Neural crest cell (in vitro differentiated cells): ENCODE results near the gene TBC1D14. TPM values are rescaled to one million over a fixed set of nuclear protein-coding genes. Genes with fewer than 3 reads are reported as not detected.
A peak's percentile ranks its signal among the peaks of the same experiment; 100 is the strongest.

ENCODE experiments used
- DNase-seq: peaks from one replicate; pipeline ENCODE4 v3.0.0; 2021; ENCODE audit warnings: low read depth, mixed read lengths, low spot score
- H3K27ac Mint-ChIP-seq: one replicate; pipeline ENCODE4 v1.8.0; 2021; ENCODE audit warnings: mild to moderate bottlenecking, mixed read lengths; ENCODE audit not compliant: unreplicated experiment
- H3K27me3 Mint-ChIP-seq: 2 replicates; pipeline ENCODE4 v1.8.0; 2021; ENCODE audit warnings: low read depth, mild to moderate bottlenecking, mixed read lengths
- H3K36me3 Mint-ChIP-seq: 2 replicates; pipeline ENCODE4 v1.8.0; 2021; ENCODE audit warnings: low read depth, mild to moderate bottlenecking, mixed read lengths
- H3K4me1 Mint-ChIP-seq: 2 replicates; pipeline ENCODE4 v1.8.0; 2021; ENCODE audit warnings: mixed read lengths
- H3K4me3 Mint-ChIP-seq: one replicate; pipeline ENCODE4 v1.8.0; 2021; ENCODE audit warnings: mild to moderate bottlenecking, mixed read lengths
- H3K9me3 Mint-ChIP-seq: 2 replicates; pipeline ENCODE4 v1.8.0; 2021; ENCODE audit warnings: mixed read lengths
- total RNA-seq: library from RNA; stranded (reverse); gene quantifications from 2 replicates; pipeline ENCODE4 v1.2.1, GENCODE V29; 2021
- TF ChIP-seq, protein P1 (sequence below): fragments of 200-600 bp; sonication (generic); conservative IDR thresholded peaks from 2 replicates; pipeline ENCODE4 v1.5.0; 2021; ENCODE audit warnings: antibody characterized with exemption, mild to moderate bottlenecking

Gene TBC1D14
- total RNA-seq, 1 donor from 2014 or later, result 56.3 TPM

DNA sequence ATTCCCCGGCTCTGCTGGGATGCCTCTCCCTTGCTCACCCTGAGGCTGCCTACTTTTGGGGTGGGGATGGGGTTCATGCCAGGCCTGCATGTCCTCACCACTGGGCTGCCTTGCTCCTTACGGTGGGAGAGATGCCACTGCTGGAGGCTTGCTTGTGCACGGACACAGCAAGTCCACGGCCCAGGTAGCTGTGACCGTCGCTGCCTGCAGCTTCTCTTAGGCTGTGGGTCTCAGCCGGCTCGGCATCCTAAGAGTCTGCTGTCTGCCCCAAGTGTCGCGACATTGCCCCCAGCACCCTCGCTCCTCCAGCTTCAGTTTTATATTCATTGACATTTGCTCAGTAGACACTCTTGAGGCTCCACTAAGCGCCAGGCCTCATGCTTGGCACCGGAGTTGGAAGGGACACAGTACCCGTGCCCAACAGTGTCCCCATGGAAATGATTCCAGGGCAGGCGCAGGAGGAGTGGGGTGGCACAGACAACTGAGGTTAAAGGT lies 58.3 kb downstream of the TBC1D14 start:
- H3K4me1 Mint-ChIP-seq, result peaks cover 25% of the 10 kb centered on the region
- DNase-seq, result no peak
- H3K27me3 Mint-ChIP-seq, result no peaks in the 10 kb centered on the region
- H3K36me3 Mint-ChIP-seq, result peaks cover 5% of the 10 kb centered on the region
- TF ChIP-seq, protein P1, sequence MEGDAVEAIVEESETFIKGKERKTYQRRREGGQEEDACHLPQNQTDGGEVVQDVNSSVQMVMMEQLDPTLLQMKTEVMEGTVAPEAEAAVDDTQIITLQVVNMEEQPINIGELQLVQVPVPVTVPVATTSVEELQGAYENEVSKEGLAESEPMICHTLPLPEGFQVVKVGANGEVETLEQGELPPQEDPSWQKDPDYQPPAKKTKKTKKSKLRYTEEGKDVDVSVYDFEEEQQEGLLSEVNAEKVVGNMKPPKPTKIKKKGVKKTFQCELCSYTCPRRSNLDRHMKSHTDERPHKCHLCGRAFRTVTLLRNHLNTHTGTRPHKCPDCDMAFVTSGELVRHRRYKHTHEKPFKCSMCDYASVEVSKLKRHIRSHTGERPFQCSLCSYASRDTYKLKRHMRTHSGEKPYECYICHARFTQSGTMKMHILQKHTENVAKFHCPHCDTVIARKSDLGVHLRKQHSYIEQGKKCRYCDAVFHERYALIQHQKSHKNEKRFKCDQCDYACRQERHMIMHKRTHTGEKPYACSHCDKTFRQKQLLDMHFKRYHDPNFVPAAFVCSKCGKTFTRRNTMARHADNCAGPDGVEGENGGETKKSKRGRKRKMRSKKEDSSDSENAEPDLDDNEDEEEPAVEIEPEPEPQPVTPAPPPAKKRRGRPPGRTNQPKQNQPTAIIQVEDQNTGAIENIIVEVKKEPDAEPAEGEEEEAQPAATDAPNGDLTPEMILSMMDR, result no peak
- peak overlapping the region; percentile 48 for H3K27ac Mint-ChIP-seq
- H3K4me3 Mint-ChIP-seq, result no peak overlapping the region
- H3K9me3 Mint-ChIP-seq, result no peaks in the 10 kb centered on the region

DNA sequence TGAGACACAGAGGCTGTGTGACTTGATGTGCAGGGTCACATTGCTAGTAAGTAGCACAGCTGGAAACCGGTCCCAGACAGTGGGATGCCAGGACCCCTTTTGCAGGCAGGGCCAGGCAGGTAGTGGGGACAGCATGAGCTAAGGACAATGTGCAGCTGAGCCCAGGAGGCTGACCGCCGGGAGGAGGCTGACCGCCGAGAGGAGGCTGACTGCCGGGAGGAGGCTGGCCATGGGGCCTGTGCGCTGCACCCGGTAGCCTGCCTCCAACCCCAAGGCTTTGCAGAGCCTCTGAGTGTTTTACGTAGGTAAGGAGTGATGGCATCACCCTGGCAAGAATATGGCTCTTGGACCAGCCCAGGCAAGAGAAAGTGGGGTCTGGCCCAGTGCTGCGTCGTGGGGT lies 58.9 kb downstream of the TBC1D14 start:
- H3K36me3 Mint-ChIP-seq, result peaks cover 5% of the 10 kb centered on the region
- H3K27me3 Mint-ChIP-seq, result no peaks in the 10 kb centered on the region
- peaks cover 20% of the 10 kb centered on the region for H3K4me1 Mint-ChIP-seq
- TF ChIP-seq, protein P1, result no peak
- peak overlapping the region; percentile 79 for H3K27ac Mint-ChIP-seq
- DNase-seq, result no peak
- no peak overlapping the region for H3K4me3 Mint-ChIP-seq
- no peaks in the 10 kb centered on the region for H3K9me3 Mint-ChIP-seq

DNA sequence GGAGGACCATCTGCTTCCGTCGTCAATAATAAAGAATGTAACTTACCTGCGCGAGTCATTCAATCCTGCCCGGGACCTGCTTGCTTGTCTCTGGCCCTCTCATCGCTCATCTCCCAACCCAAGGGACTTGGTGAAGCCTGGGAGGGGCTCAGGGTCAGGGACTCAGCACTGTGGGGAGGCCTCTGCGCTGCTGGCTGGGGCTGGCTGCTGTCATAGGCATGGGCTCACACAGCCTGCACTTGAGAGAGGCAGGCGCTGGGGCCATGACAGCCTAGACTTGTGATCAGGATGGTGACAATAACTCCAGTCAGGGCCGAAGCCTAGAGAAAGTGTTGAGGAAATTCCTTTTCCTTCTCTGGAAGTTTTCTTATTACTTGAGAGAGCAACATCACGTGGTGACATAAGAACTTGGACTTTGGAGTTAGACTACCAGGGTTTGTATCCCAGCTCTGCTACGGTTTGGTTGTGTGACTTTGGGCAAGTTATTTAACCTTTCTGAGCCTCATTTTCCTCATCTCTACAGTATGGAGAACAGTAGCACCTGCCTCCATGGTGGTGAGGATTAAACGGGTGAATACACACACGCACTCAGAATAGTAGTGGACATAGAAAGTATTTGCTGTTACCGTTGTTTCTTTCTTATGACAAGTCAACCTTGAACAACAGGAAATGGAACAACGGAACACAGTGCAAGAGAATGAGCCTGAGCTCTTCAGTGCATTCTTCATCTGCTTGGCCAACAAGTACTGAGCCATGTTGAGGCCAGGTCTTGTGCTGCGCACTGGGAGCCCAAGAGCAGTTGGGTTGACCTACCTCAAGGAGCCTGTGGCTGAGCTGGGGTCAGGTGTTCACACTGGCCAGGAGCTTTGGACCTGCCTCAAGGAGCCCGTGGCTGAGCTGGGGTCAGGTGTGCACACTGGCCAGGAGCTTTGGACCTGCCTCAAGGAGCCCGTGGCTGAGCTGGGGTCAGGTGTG lies 60.5 kb downstream of the TBC1D14 start:
- no peaks in the 10 kb centered on the region for H3K27me3 Mint-ChIP-seq
- H3K36me3 Mint-ChIP-seq, result peaks cover 5% of the 10 kb centered on the region
- no peak for DNase-seq
- no peak overlapping the region for H3K4me3 Mint-ChIP-seq
- H3K9me3 Mint-ChIP-seq, result no peaks in the 10 kb centered on the region
- H3K27ac Mint-ChIP-seq, result no peak overlapping the region
- TF ChIP-seq, protein P1, result no peak
- peaks cover 12% of the 10 kb centered on the region for H3K4me1 Mint-ChIP-seq

DNA sequence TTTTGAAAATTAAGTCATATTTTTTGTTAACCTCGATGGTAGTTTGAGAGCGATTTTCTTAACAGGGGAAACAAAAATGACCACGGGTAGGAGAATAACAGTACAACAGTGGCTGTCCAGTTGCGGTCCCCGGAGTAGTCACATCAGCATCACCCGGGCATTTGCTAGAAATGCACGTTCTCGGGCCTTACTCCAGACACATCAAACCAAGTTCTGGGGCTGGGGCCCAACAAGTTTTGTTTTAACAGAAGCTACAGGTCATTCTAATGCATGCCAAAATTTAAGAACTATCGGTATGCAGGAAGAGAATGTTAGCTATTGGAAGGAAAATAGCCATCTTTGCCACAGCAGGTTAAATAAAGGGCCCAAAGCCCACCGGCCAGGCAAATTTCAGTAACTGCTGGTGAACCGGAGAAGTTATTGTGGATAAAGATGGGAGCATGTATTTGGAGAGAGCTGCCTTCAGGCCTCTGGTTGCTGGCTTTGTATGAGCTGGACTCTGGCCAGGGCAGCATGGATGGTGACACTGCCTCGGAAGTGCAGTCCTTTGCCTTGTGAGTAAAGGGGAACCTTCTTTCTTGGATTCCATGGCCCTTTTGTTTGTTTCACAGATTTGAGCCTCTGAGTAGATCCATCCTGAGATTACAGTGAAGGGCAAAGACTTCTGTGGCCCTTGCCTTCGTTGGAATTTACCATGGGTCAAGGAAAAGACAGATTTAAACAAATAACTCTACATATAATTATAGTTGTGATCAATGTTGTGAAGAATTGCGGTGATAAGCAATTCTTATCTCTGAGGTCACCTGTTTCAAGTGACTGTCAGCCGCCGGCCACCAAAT lies 62.1 kb downstream of the TBC1D14 start:
- Mint-ChIP-seq H3K27me3 (no peaks in the 10 kb centered on the region), H3K4me1 (peaks cover 12% of the 10 kb centered on the region), H3K4me3 (no peak overlapping the region), H3K36me3 (peaks cover 11% of the 10 kb centered on the region), H3K9me3 (peaks cover 3% of the 10 kb centered on the region), H3K27ac (no peak overlapping the region)
- DNase-seq, result no peak
- TF ChIP-seq, protein P1, result no peak

DNA sequence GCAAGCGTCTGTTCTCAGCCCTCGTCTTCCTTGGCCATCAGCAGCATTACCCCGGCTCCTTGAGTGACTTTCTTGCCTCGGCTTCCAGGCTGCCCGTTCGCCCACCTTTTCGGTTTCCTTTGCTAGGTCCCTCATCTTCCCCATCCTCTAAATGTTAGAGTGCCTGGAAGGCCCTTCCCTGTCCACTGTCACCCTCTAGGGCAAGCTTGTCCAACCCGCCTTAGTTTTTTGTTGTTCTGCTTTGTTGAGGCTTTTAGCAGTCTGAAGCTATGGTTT lies 62.7 kb downstream of the TBC1D14 start:
- DNase-seq, result no peak
- no peak overlapping the region for H3K27ac Mint-ChIP-seq
- no peaks in the 10 kb centered on the region for H3K27me3 Mint-ChIP-seq
- TF ChIP-seq, protein P1, result no peak
- H3K9me3 Mint-ChIP-seq, result peaks cover 3% of the 10 kb centered on the region
- peaks cover 11% of the 10 kb centered on the region for H3K36me3 Mint-ChIP-seq
- no peak overlapping the region for H3K4me3 Mint-ChIP-seq
- H3K4me1 Mint-ChIP-seq, result peaks cover 12% of the 10 kb centered on the region
